ACC112 (cell line): Measurements from ENCODE around the gene RAD51AP1.

Experiments
- H2AFZ ChIP-seq: fragments of 200-600 bp; sonication (generic); one replicate; pipeline ENCODE4 v1.6.0; 2017; ENCODE audit warnings: antibody characterized with exemption, low read length; ENCODE audit not compliant: unreplicated experiment
- H3K27ac ChIP-seq: fragments of 200-600 bp; sonication (generic); 2 replicates; pipeline ENCODE4 v1.5.1; 2014; ENCODE audit warnings: low read depth, mild to moderate bottlenecking, antibody characterized with exemption, low read length, moderate library complexity
- H3K27me3 ChIP-seq: fragments of 200-600 bp; sonication (generic); 2 replicates; pipeline ENCODE4 v1.6.1; 2014; ENCODE audit warnings: mild to moderate bottlenecking, antibody characterized with exemption, low read length, moderate library complexity, mixed read lengths; ENCODE audit not compliant: insufficient read depth
- H3K36me3 ChIP-seq: fragments of 200-600 bp; sonication (generic); 2 replicates; pipeline ENCODE4 v1.6.1; 2016; ENCODE audit warnings: mild to moderate bottlenecking, antibody characterized with exemption, low read length, moderate library complexity, mixed read lengths; ENCODE audit not compliant: insufficient read depth
- H3K4me1 ChIP-seq: fragments of 200-600 bp; sonication (generic); one replicate; pipeline ENCODE4 v1.6.1; 2016; ENCODE audit warnings: low read length, mixed read lengths; ENCODE audit not compliant: insufficient read depth, unreplicated experiment, control insufficient read depth
- H3K4me3 ChIP-seq: fragments of 200-600 bp; sonication (generic); 2 replicates; pipeline ENCODE4 v1.5.1; 2014; ENCODE audit warnings: mild to moderate bottlenecking, low read depth, low read length
- H3K79me2 ChIP-seq: fragments of 200-600 bp; sonication (generic); one replicate; pipeline ENCODE4 v1.6.0; 2016; ENCODE audit warnings: low read length; ENCODE audit not compliant: control insufficient read depth, unreplicated experiment, insufficient read depth

The RAD51AP1 gene

DNA sequence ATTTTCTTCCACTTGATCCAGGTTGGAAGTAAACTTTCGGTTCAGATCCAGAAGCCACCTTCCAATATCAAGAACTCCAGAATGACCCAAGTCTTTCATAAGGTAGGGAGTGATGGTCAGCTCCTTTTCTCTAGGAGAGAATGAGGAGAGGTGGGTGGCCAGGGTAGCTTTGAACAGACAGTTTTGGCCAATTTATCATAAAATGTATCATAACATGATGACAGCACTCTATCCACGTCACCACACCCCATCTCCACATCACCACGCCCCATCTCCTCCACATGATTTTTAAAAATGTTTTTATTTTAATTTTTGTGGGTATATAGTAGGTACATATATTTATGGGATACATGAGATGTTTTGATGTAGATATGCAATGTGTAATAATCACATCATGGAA lies 50.2 kb downstream of the RAD51AP1 start:
- no peak overlapping the region for H3K27ac ChIP-seq
- peaks cover 72% of the 10 kb centered on the region for H3K27me3 ChIP-seq
- no peaks in the 10 kb centered on the region for H3K4me1 ChIP-seq
- H2AFZ ChIP-seq, result no peak overlapping the region
- H3K36me3 ChIP-seq, result no peaks in the 10 kb centered on the region
- H3K79me2 ChIP-seq, result no peaks in the 10 kb centered on the region
- no peak overlapping the region for H3K4me3 ChIP-seq

GRCh38 chr12:4589941-4590340 lies 51.3 kb downstream of the RAD51AP1 start:
- Histone ChIP-seq H3K79me2 (no peaks in the 10 kb centered on the region), H3K4me3 (no peak overlapping the region), H3K36me3 (no peaks in the 10 kb centered on the region), H3K27me3 (peaks cover 74% of the 10 kb centered on the region), H2AFZ (no peak overlapping the region), H3K4me1 (no peaks in the 10 kb centered on the region), H3K27ac (no peak overlapping the region)

GRCh38 chr12:4591180-4591687 lies 52.5 kb downstream of the RAD51AP1 start:
- H3K4me1 ChIP-seq, result no peaks in the 10 kb centered on the region
- no peak overlapping the region for H2AFZ ChIP-seq
- H3K79me2 ChIP-seq, result no peaks in the 10 kb centered on the region
- H3K27me3 ChIP-seq, result peaks cover 81% of the 10 kb centered on the region
- no peak overlapping the region for H3K4me3 ChIP-seq
- H3K27ac ChIP-seq, result no peak overlapping the region
- no peaks in the 10 kb centered on the region for H3K36me3 ChIP-seq

DNA sequence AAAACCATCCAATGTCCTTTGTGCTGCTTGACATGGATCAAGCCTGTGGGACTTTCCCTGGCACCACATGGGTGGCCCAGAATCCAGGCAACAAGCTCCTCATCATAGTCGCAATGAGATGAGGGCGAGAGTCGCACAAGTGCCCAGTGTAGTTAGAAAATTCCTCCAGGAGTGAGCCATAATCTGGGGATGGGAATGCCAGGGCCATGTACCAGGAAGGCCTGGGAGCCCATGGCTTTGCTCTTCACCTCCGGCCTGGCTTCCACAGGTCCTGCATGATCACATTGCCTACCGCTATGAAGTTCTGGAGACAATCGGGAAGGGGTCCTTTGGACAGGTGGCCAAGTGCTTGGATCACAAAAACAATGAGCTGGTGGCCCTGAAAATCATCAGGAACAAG lies 57.2 kb downstream of the RAD51AP1 start:
- Histone ChIP-seq H3K27ac (no peak overlapping the region), H2AFZ (no peak overlapping the region), H3K4me1 (no peaks in the 10 kb centered on the region), H3K4me3 (no peak overlapping the region), H3K36me3 (no peaks in the 10 kb centered on the region), H3K27me3 (peaks cover 74% of the 10 kb centered on the region), H3K79me2 (no peaks in the 10 kb centered on the region)

GRCh38 chr12:4603421-4603820 lies 64.7 kb downstream of the RAD51AP1 start:
- Histone ChIP-seq H3K4me3 (no peak overlapping the region), H3K27me3 (peaks cover 53% of the 10 kb centered on the region), H3K79me2 (peaks cover 28% of the 10 kb centered on the region), H3K36me3 (0 out of 2 replicates have a peak, but pooled peaks cover 2% of the 10 kb centered on the region), H3K4me1 (peaks cover 7% of the 10 kb centered on the region), H2AFZ (no peak overlapping the region), H3K27ac (no peak overlapping the region)

DNA sequence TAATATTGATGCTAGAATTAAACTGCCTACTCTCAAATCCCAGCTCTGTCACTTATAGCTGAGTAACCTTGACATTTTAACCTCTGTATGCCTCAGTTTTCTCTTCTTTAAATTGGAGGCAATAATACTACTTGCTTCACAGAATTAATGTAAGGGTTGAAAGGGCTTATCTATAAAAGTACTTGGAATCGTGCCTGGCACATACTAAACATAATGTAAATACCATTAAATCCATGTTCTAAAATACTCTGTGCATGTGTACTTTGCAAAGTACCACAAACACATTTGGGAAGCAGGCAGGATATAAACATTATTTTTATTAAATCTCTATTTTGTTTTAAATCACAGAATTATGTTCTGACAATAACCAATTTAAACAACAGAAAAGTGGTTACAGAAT lies 65.3 kb downstream of the RAD51AP1 start:
- peaks cover 28% of the 10 kb centered on the region for H3K79me2 ChIP-seq
- 0 out of 2 replicates have a peak, but pooled peaks cover 4% of the 10 kb centered on the region for H3K36me3 ChIP-seq
- no peak overlapping the region for H3K4me3 ChIP-seq
- H3K27me3 ChIP-seq, result peaks cover 51% of the 10 kb centered on the region
- H3K4me1 ChIP-seq, result peaks cover 7% of the 10 kb centered on the region
- H3K27ac ChIP-seq, result no peak overlapping the region
- H2AFZ ChIP-seq, result no peak overlapping the region

- Histone ChIP-seq H3K27ac (0 out of 2 replicates have a peak overlapping the region, but pooled peaks have one; percentile 14), H3K4me1 (peaks cover 7% of the 10 kb centered on the region), H2AFZ (peak overlapping the region; percentile 93), H3K79me2 (peaks cover 28% of the 10 kb centered on the region), H3K4me3 (peak overlapping the region; percentile 98), H3K36me3 (0 out of 2 replicates have a peak, but pooled peaks cover 4% of the 10 kb centered on the region), H3K27me3 (peaks cover 45% of the 10 kb centered on the region)
These were observed 66.0 kb downstream of the RAD51AP1 start for GRCh38 chr12:4604684-4605193.

DNA sequence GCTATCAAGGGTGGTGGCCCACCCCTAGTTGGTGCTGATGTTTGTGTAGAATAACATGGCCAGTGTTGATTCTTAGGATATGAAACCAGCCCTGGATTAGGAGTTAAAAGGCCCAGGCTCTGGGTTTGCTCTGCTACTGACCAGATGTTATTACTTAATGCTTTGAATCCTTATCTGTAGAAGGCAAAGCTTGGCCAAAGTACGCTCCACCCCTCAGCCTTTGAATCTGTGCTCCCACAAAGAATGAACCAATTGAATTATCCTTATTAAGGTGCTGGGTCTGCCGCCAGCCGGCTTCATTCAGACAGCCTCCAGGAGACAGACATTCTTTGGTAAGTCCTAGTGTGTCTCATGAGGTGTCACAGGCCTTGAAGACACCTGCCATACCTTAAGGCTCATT lies 68.4 kb downstream of the RAD51AP1 start:
- no peak overlapping the region for H3K27ac ChIP-seq
- no peak overlapping the region for H3K4me3 ChIP-seq
- peaks cover 24% of the 10 kb centered on the region for H3K27me3 ChIP-seq
- H3K36me3 ChIP-seq, result 0 out of 2 replicates have a peak, but pooled peaks cover 4% of the 10 kb centered on the region
- H3K4me1 ChIP-seq, result peaks cover 7% of the 10 kb centered on the region
- H2AFZ ChIP-seq, result no peak overlapping the region
- peaks cover 28% of the 10 kb centered on the region for H3K79me2 ChIP-seq

- H3K27ac ChIP-seq, result no peak overlapping the region
- H3K36me3 ChIP-seq, result 0 out of 2 replicates have a peak, but pooled peaks cover 12% of the 10 kb centered on the region
- peaks cover 7% of the 10 kb centered on the region for H3K4me1 ChIP-seq
- peaks cover 28% of the 10 kb centered on the region for H3K79me2 ChIP-seq
- H2AFZ ChIP-seq, result no peak overlapping the region
- no peak overlapping the region for H3K4me3 ChIP-seq
- peaks cover 4% of the 10 kb centered on the region; the same call in 1 of the 2 replicates for H3K27me3 ChIP-seq
These were observed 70.4 kb downstream of the RAD51AP1 start for GRCh38 chr12:4609071-4609470.
